GM20431 (cell line): Measurements from ENCODE around the gene PLPP3.

Experiments used
- in situ Hi-C: fragments of 300-500 bp; cut with MseI, MboI; formaldehyde crosslinking; loops from one replicate; pipeline ENCODE4 v1.15.0; 2020; ENCODE audit warnings: low sequenced_read_pairs; ENCODE audit not compliant: unreplicated experiment

Gene PLPP3

GRCh38 chr1:56577406-56578137 lies 1.8 kb downstream of the PLPP3 start:
- in situ Hi-C loops = no loop called here

GRCh38 chr1:56576880-56577405 lies 2.4 kb downstream of the PLPP3 start:
- in situ Hi-C loops = no loop called here

- in situ Hi-C loops = no loop called here
Measured at GRCh38 chr1:56575865-56576264, 3.5 kb downstream of the PLPP3 start.

GRCh38 chr1:56574794-56575193 lies 4.6 kb downstream of the PLPP3 start:
- in situ Hi-C loops = no loop called here

GRCh38 chr1:56573311-56573710 lies 6.1 kb downstream of the PLPP3 start:
- in situ Hi-C loops = no loop called here

- in situ Hi-C loops = no loop called here
Measured at GRCh38 chr1:56572334-56573050, 6.9 kb downstream of the PLPP3 start.

- in situ Hi-C loops = no loop called here
Measured at GRCh38 chr1:56571448-56571847, 7.9 kb downstream of the PLPP3 start.

GRCh38 chr1:56570924-56571372 lies 8.4 kb downstream of the PLPP3 start:
- in situ Hi-C loops = no loop called here

- in situ Hi-C loops = no loop called here
Measured at GRCh38 chr1:56569661-56570060, 9.7 kb downstream of the PLPP3 start.

GRCh38 chr1:56566994-56567393 lies 12.4 kb downstream of the PLPP3 start:
- in situ Hi-C loops = no loop called here

- in situ Hi-C loops = no loop called here
Measured at GRCh38 chr1:56566061-56566744, 13.2 kb downstream of the PLPP3 start.

GRCh38 chr1:56564615-56565014 lies 14.7 kb downstream of the PLPP3 start:
- in situ Hi-C loops = no loop called here

- in situ Hi-C loops = no loop called here
Measured at GRCh38 chr1:56563568-56563967, 15.8 kb downstream of the PLPP3 start.

GRCh38 chr1:56562891-56563452 lies 16.4 kb downstream of the PLPP3 start:
- in situ Hi-C loops = no loop called here

- in situ Hi-C loops = no loop called here
Measured at GRCh38 chr1:56561227-56562019, 17.9 kb downstream of the PLPP3 start.

- in situ Hi-C loops = no loop called here
Measured at GRCh38 chr1:56557746-56558145, 21.6 kb downstream of the PLPP3 start.

GRCh38 chr1:56555448-56555847 lies 23.9 kb downstream of the PLPP3 start:
- in situ Hi-C loops = no loop called here

GRCh38 chr1:56553046-56553445 lies 26.3 kb downstream of the PLPP3 start:
- in situ Hi-C loops = no loop called here

- in situ Hi-C loops = no loop called here
Measured at GRCh38 chr1:56552349-56552748, 27.0 kb downstream of the PLPP3 start.

- in situ Hi-C loops = no loop called here
Measured at GRCh38 chr1:56551691-56552090, 27.7 kb downstream of the PLPP3 start.
